ENCODE measurements around the gene CKMT2. TPM values are rescaled to one million over a fixed set of nuclear protein-coding genes. Genes with fewer than 3 reads are reported as not detected.
A peak's percentile ranks its signal among the peaks of the same experiment; 100 is the strongest.

CKMT2 gene
- total RNA-seq, 2 donors from 2014 or later = 909 to 1,365 TPM

DNA sequence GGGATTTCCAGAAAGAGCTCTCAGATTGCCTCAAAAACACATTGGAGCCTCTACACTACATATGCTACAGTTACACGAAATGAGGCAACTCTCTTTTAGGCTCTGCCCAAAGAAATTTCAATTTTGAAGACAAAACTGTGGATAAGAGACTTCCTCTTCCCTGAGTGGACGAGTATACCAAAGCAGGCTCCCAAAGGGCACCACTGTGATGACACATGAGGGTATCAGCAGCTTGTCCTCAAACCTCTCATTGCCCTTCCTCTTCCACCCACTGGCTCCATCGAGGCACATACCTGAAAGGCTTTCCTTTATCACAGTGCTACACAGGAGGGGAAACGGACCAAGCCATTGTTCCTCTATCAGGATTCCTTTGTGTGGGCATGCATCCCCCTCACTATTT is 11.3 kb downstream of the CKMT2 start:
- Histone ChIP-seq H3K4me1 (peaks cover 0 to 94% of the 10 kb centered on the region in 2 donors), H3K36me3 (peaks cover 7% of the 10 kb centered on the region), H3K27ac (peak overlapping the region; percentile 31 to 59), H3K27me3 (no peaks in the 10 kb centered on the region), H3K4me3 (no peak overlapping the region), H3K9me3 (no peaks in the 10 kb centered on the region)
- no peak for DNase-seq (ENCODE audit: low spot score)
- TF ChIP-seq, protein P1, sequence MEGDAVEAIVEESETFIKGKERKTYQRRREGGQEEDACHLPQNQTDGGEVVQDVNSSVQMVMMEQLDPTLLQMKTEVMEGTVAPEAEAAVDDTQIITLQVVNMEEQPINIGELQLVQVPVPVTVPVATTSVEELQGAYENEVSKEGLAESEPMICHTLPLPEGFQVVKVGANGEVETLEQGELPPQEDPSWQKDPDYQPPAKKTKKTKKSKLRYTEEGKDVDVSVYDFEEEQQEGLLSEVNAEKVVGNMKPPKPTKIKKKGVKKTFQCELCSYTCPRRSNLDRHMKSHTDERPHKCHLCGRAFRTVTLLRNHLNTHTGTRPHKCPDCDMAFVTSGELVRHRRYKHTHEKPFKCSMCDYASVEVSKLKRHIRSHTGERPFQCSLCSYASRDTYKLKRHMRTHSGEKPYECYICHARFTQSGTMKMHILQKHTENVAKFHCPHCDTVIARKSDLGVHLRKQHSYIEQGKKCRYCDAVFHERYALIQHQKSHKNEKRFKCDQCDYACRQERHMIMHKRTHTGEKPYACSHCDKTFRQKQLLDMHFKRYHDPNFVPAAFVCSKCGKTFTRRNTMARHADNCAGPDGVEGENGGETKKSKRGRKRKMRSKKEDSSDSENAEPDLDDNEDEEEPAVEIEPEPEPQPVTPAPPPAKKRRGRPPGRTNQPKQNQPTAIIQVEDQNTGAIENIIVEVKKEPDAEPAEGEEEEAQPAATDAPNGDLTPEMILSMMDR (IDR thresholded peaks at IDR 0.05) = no peak

- no peak for DNase-seq (ENCODE audit: low spot score)
- peaks cover 0 to 80% of the 10 kb centered on the region in 2 donors for H3K4me1 ChIP-seq
- TF ChIP-seq, protein P1 (IDR thresholded peaks at IDR 0.05) = no peak
- peaks cover 7% of the 10 kb centered on the region for H3K36me3 ChIP-seq
- no peaks in the 10 kb centered on the region for H3K9me3 ChIP-seq
- no peak overlapping the region for H3K4me3 ChIP-seq
- peak overlapping the region in 1 of 2 donors; percentile 59 for H3K27ac ChIP-seq
- H3K27me3 ChIP-seq = no peaks in the 10 kb centered on the region
Observed at GRCh38 chr5:81245871-81246235, 12.7 kb downstream of the CKMT2 start.

GRCh38 chr5:81246697-81247096 is 13.6 kb downstream of the CKMT2 start:
- H3K4me1 ChIP-seq = peaks cover 0 to 79% of the 10 kb centered on the region in 2 donors
- no peak overlapping the region for H3K4me3 ChIP-seq
- no peak for DNase-seq (ENCODE audit: low spot score)
- no peaks in the 10 kb centered on the region for H3K9me3 ChIP-seq
- peak overlapping the region; percentile 34 to 59 for H3K27ac ChIP-seq
- H3K36me3 ChIP-seq = peaks cover 15% of the 10 kb centered on the region
- no peaks in the 10 kb centered on the region for H3K27me3 ChIP-seq
- TF ChIP-seq, protein P1 (IDR thresholded peaks at IDR 0.05) = no peak

DNA sequence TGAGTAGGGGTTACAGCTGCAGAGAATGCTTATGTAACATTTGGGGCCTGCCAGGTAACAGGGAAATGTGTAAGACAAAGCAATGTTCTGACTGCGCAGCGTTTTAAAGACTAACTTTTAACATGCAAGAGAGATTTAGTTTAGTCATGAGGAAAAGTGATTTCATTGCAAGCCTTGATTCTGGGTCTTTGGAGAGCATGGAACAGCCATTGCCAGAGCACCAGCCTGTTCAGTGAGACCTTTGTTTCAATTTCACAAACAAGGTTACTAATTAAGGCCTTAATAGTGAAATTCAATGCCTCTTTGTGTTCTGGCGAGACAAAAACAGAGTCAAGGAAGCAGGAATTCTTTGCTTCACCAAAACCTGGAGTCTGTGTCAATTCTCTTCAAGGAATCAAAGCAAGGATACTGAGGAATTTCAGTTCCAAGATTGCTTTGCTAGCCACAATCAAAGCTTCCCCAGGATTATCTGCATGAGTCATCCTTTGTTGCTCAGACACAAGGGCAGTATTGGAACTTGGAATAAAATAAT is 14.4 kb downstream of the CKMT2 start:
- peaks cover 23% of the 10 kb centered on the region for H3K36me3 ChIP-seq
- H3K4me1 ChIP-seq = peaks cover 0 to 74% of the 10 kb centered on the region in 2 donors
- DNase-seq (ENCODE audit: low spot score) = no peak
- no peaks in the 10 kb centered on the region for H3K9me3 ChIP-seq
- H3K4me3 ChIP-seq = no peak overlapping the region
- no peaks in the 10 kb centered on the region for H3K27me3 ChIP-seq
- TF ChIP-seq, protein P1 (IDR thresholded peaks at IDR 0.05) = no peak
- H3K27ac ChIP-seq = peak overlapping the region; percentile 2 to 59

GRCh38 chr5:81249240-81249639 is 16.1 kb downstream of the CKMT2 start:
- Histone ChIP-seq H3K9me3 (no peaks in the 10 kb centered on the region), H3K27ac (no peak overlapping the region), H3K36me3 (peaks cover 40% of the 10 kb centered on the region), H3K4me1 (peaks cover 0 to 57% of the 10 kb centered on the region in 2 donors), H3K4me3 (no peak overlapping the region), H3K27me3 (no peaks in the 10 kb centered on the region)
- TF ChIP-seq, protein P1 (IDR thresholded peaks at IDR 0.05) = no peak
- DNase-seq (ENCODE audit: low spot score) = no peak

DNA sequence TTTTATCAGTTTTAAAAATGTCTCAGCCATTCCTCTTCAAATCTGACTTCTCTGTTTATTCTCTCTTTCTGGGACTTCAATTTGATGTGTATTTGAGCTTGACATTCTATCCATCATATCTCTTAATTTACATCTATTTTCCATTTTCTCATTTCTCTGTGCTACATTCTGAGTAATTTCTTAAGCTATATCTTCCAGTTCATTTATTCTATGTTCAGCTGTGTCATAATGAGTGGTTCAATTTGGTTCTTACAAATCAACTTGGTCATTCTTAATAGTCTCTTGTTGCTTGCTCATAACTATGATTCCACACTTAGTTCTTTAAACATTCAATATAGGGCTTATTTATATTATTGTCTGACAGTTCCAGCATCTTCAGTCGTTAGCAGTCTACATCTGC is 16.9 kb downstream of the CKMT2 start:
- TF ChIP-seq, protein P1 (IDR thresholded peaks at IDR 0.05) = no peak
- H3K27ac ChIP-seq = peak overlapping the region in 1 of 2 donors; percentile 52
- peaks cover 48% of the 10 kb centered on the region for H3K36me3 ChIP-seq
- no peak for DNase-seq (ENCODE audit: low spot score)
- no peak overlapping the region for H3K4me3 ChIP-seq
- H3K9me3 ChIP-seq = no peaks in the 10 kb centered on the region
- peaks cover 0 to 51% of the 10 kb centered on the region in 2 donors for H3K4me1 ChIP-seq
- no peaks in the 10 kb centered on the region for H3K27me3 ChIP-seq

All from right atrium auricular region (tissue), 2 donors.